Adipocyte (in vitro differentiated cells): ENCODE measurements around the gene CHFR.
"Not testable (repeated sequence)": the region's sequence is repeated elsewhere in the genome, so short reads cannot be mapped to it uniquely, and the experiment has no call there.

Experiments
- DNase-seq: peaks from one replicate; pipeline ENCODE4 v3.0.0-alpha.2; 2015; ENCODE audit warnings: low read depth
- H3K27me3 ChIP-seq: replicated peaks from 2 replicates; pipeline ENCODE4 v1.7.0; 2013; ENCODE audit warnings: mild to moderate bottlenecking, low read length, moderate library complexity; ENCODE audit not compliant: control insufficient read depth, insufficient read depth
- H3K36me3 ChIP-seq: 2 replicates; pipeline ENCODE4 v1.7.0; 2013; ENCODE audit warnings: low read length, mild to moderate bottlenecking, moderate library complexity; ENCODE audit not compliant: control insufficient read depth, insufficient read depth, severe bottlenecking
- H3K4me1 ChIP-seq: 2 replicates; pipeline ENCODE4 v1.7.0; 2013; ENCODE audit warnings: mild to moderate bottlenecking, low read length, moderate library complexity; ENCODE audit not compliant: control insufficient read depth, insufficient read depth
- H3K4me3 ChIP-seq: 2 replicates; pipeline ENCODE4 v1.7.0; 2013; ENCODE audit warnings: mild to moderate bottlenecking, low read length, moderate library complexity
- H3K9ac ChIP-seq: 2 replicates; pipeline ENCODE4 v1.7.0; 2013; ENCODE audit warnings: mild to moderate bottlenecking, low read length, moderate library complexity
- H3K9me3 ChIP-seq: 2 replicates; pipeline ENCODE4 v1.7.0; 2013; ENCODE audit warnings: mild to moderate bottlenecking, low read length, moderate library complexity; ENCODE audit not compliant: control insufficient read depth

The CHFR gene

DNA sequence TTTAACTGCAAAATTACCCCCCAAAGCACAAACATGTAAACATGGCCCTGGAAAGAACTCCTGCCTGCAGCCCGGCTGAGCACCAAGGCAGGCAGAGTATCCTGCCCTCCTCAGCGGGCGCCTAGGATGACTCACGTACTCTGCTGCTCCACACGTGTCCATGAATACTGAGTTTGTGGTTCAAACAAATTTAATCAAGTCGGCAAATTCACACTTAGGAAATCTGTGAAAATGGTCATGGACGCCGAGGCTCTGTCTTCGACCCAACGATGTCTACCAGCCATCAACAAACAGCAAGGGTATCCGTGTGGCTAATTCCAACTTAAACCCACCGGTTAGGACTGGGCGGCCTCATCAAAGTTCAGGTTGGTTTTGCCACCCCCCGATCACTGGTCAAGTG, 84.3 kb downstream of the CHFR start:
- Histone ChIP-seq H3K27me3 (no peaks in the 10 kb centered on the region), H3K9me3 (no peaks in the 10 kb centered on the region), H3K4me3 (no peak overlapping the region), H3K9ac (no peak overlapping the region), H3K4me1 (peaks cover 13% of the 10 kb centered on the region), H3K36me3 (peaks cover 87% of the 10 kb centered on the region)
- DNase-seq = no peak

DNA sequence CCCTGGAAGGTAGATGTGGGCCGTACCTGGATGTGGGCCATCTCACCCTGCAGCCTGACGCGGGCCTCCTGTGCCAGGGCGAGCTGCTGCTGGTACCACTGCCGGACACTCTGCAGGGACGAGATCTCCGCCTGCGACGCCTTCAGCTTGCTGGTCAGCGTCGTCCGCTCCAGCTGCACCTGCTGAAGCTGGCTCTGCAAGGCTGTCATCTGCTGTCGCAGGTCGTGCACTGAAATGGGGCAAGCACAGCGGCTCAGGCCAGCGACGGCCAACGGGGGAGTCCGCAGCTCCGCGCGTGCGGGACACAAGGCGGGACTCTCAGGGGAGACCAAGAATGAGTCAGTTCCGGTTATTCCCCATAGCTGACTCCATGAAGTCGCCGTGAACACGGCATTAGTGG, 85.7 kb downstream of the CHFR start:
- no peak for DNase-seq
- Histone ChIP-seq H3K27me3 (no peaks in the 10 kb centered on the region), H3K36me3 (peaks cover 89% of the 10 kb centered on the region), H3K9me3 (no peaks in the 10 kb centered on the region), H3K9ac (no peak overlapping the region), H3K4me1 (peaks cover 13% of the 10 kb centered on the region), H3K4me3 (no peak overlapping the region)

DNA sequence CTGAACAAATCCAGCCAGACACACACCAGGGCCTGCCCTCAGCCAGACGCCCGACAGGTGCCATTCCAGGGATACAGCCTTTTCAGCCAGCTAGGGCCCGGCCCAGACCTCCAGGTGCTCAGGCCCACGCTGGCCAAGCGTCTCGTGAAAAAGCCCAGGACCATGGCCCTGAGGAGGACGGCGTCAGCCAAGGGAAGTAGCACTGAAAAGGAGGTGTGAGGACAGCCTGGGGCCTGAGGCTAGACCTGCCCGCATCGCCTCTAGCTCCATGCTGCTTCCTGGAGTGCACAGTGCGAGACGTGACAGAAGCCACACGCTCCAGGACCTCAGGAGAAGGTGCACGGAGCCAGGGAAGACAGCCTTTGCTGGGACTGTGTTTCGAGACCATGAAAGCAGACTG, 88.6 kb downstream of the CHFR start:
- Histone ChIP-seq H3K4me3 (no peak overlapping the region), H3K9me3 (no peaks in the 10 kb centered on the region), H3K36me3 (peaks cover 96% of the 10 kb centered on the region), H3K4me1 (peaks cover 4% of the 10 kb centered on the region), H3K27me3 (no peaks in the 10 kb centered on the region), H3K9ac (no peak overlapping the region)
- no peak for DNase-seq

DNA sequence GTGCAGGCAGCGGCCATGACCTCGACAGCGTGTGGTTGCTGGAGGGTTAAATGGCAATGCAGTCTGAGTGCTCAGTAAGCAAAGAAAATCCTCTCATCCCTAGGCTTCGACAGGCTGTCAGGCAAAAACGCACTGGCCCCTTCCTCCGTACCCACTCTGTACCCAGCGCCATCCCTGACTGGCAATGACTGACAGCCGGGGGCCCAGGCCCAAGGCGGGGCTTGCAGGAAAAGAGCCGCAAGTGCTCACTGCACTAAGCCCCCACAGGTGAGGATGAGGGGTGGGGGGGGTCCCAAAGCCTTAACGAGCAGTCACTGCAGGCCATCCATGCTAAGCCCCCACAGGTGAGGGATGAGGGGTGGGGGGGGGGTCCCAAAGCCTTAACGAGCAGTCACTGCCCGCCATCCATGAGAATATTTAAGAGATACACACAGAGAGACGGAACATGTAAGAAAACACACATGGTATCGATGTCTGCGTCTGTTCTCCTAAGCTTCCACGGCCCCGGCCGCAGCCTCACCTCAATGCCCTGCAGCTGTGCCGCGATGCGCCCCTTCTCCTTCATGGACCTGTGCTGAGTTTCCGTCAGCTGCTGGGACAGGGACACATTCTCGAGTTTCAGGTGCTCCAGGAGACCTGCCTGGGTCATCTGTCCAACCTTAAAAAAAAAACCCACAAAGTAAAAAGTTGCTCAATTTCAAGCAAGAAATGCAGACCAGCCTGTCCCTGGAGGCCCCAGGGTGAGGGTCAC, 89.4 kb downstream of the CHFR start:
- DNase-seq = no peak
- H3K36me3 ChIP-seq = peaks cover 91% of the 10 kb centered on the region
- no peaks in the 10 kb centered on the region for H3K4me1 ChIP-seq
- H3K4me3 ChIP-seq = no peak overlapping the region
- H3K27me3 ChIP-seq = no peaks in the 10 kb centered on the region
- H3K9me3 ChIP-seq = no peaks in the 10 kb centered on the region
- H3K9ac ChIP-seq = no peak overlapping the region

DNA sequence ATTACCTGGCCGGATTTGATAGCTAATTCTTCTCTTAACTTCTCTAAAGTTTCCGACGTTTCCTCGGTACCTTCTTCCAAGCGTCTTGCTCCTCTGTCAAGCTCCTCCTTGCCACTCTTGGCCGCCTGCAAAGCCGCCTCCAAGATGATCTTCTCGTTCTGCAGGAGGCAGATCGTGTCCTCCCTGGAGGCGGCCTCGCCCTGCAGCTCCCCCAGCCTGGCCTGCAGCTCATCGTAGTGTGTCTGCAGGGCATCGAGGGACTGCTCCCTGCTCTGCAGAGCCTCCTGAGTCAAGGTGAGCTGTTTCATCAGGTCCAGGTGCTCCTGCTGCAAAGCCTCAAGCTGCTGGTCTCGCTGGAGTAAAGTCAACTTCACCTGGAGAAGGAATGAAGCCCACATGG, 91.6 kb downstream of the CHFR start:
- no peak overlapping the region for H3K9ac ChIP-seq
- H3K4me3 ChIP-seq = no peak overlapping the region
- peaks cover 88% of the 10 kb centered on the region for H3K36me3 ChIP-seq
- H3K9me3 ChIP-seq = no peaks in the 10 kb centered on the region
- H3K27me3 ChIP-seq = no peaks in the 10 kb centered on the region
- H3K4me1 ChIP-seq = no peaks in the 10 kb centered on the region
- DNase-seq = no peak

DNA sequence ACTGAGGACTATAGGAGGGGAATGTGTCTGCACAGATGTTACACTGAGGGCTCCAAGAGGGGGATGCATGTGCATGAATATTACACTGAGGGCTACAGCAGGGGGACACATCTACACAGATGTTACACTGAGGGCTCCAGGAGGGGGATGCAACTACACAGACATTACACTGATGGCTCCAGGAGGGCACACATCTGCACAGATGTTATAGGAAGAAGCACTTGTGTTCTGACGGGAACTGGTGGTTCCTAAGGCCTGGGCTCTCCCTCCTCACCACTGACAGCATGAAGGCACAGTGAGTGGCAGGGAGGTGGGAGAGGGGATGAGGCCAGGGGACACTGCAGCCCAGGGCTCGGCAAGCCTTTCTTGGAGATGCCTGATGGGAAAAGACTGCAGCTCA, 95.5 kb downstream of the CHFR start:
- H3K27me3 ChIP-seq, DNase-seq, H3K9me3 ChIP-seq, H3K4me3 ChIP-seq, H3K9ac ChIP-seq, H3K4me1 ChIP-seq: not testable (repeated sequence)
- H3K36me3 ChIP-seq = peaks cover 75% of the 10 kb centered on the region

DNA sequence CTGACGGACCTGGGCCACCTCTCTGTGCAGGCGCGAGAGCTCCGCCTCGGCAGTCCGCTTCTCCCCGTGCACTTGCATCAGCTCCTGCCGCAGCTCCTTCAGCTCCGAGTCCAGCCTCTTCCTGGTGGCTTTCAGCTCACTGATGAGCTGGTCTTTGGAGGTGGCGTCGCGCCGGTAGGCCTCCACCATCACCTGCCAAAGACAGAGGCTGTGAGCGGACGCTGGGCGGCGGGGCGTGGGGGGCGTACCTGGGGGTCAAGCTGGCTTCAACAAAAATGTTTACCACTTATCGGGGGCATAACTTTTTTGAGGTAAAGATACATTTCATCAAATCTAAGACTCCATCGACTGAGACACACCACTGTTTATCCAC, 98.3 kb downstream of the CHFR start:
- Histone ChIP-seq H3K27me3 (no peaks in the 10 kb centered on the region), H3K9ac (no peak overlapping the region), H3K4me3 (no peak overlapping the region), H3K36me3 (peaks cover 70% of the 10 kb centered on the region), H3K4me1 (no peaks in the 10 kb centered on the region), H3K9me3 (no peaks in the 10 kb centered on the region)
- DNase-seq = no peak

DNA sequence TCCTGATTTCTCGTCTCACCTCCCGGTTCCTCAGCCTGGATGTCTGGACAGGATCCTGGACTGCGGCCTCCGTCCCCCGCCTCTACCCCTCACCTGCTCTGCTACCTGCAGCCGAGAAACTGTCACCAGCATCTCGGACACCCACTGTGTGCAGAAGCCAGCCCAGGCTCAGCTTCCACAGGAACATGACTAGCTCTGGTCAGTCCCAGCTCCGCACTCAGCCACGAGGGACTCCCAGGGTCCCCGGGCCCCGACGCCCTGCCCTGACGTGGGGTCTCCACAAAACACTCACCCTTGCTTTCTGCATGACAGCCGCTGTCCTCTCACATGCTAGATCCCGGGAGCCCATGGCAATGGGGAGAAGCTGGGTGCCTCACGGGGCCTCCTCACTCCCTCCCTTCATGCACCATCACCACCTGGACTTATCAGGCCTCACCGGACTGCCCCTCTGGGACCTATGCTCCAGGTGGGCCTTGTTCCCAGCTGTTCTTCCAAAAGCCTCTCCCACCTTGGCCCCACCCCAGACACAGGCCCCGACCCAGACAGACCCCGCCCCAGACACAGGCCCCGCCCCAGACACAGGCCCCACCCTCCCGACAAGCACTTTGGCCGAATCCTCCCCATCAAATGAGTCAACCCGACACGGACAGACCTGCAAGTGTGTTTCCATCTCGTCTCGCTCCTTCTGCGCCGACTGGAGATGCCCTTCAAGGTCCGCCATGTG, 98.9 kb downstream of the CHFR start:
- Histone ChIP-seq H3K9me3 (no peaks in the 10 kb centered on the region), H3K27me3 (no peaks in the 10 kb centered on the region), H3K36me3 (peaks cover 69% of the 10 kb centered on the region), H3K4me3 (no peak overlapping the region), H3K9ac (no peak overlapping the region), H3K4me1 (no peaks in the 10 kb centered on the region)
- no peak for DNase-seq

DNA sequence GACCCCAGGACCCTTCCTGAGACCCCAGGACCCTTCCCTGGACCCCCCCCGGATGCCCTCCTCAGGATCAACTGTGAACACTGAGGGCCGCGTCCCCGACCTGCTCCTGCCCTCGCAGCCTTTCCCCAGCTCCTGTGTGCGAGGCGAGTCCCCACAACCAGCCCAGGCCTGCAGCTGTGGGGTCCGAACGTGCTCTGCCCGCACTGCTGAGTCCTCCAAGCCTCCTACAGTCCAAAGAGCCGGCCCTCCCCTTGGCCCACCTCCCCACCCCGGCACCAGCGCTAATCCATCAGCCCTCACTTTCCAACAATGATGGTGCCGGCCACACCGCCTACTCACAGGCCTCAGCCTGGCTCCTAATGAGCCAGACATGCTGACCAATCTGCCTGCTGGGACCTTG, 99.5 kb downstream of the CHFR start:
- Histone ChIP-seq H3K27me3 (no peaks in the 10 kb centered on the region), H3K9ac (no peak overlapping the region), H3K9me3 (no peaks in the 10 kb centered on the region), H3K36me3 (peaks cover 73% of the 10 kb centered on the region), H3K4me1 (no peaks in the 10 kb centered on the region), H3K4me3 (no peak overlapping the region)
- DNase-seq = no peak

DNA sequence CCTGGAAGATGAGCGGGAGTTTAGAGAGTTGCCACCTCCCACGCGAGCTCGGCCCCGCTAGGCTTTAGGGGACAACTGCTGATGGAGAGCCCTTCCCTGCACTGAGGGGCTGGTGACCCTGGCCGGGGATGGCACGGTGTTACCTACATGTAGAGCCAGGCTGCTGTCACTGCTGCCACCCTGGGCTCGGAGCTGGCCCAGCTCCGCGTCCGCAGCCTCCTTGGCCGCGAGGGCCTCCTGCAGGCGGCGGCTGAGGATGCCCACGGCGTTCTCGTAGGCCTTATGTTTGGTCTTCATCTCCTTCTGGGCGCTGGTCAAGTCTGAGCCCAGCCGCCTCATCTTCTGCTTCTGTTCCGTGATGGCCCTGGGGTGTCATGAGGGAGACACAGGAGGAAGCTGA, 101.2 kb downstream of the CHFR start:
- Histone ChIP-seq H3K9ac (no peak overlapping the region), H3K4me1 (no peaks in the 10 kb centered on the region), H3K4me3 (no peak overlapping the region), H3K36me3 (peaks cover 78% of the 10 kb centered on the region), H3K9me3 (no peaks in the 10 kb centered on the region), H3K27me3 (no peaks in the 10 kb centered on the region)
- no peak for DNase-seq

DNA sequence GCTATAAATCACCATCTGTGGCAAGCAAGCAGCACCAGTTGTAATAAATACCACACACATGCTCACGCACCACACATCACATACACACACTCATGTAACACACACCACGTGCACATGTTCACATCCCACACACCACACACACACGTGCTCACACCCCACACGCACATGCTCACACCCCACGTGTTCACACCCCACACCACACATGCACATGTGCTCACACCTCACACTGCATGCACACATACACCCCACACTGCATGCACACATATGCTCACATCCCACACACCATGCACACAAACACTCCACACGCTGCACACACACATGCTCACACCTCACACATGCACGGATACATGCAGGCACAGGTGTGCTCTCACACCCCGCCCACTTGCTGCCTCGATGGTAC, 102.8 kb downstream of the CHFR start:
- no peak overlapping the region for H3K9ac ChIP-seq
- H3K4me3 ChIP-seq = no peak overlapping the region
- H3K36me3 ChIP-seq = peaks cover 82% of the 10 kb centered on the region
- no peaks in the 10 kb centered on the region for H3K27me3 ChIP-seq
- no peaks in the 10 kb centered on the region for H3K4me1 ChIP-seq
- no peak for DNase-seq
- no peaks in the 10 kb centered on the region for H3K9me3 ChIP-seq
